ENCODE data around the gene TNPO1.

GRCh38 chr5:72848474-72849428 is 32.3 kb downstream of the TNPO1 start:
- TF ChIP-seq CTCF (conservative IDR thresholded peaks at IDR 0.05 in 1 of 2, IDR thresholded peaks at IDR 0.05 in 1 of 2; ENCODE audit: extremely low read depth in 1 of 2, insufficient read depth in 1 of 2, low read depth in 1 of 2, low read length in 2 of 2) = no peak
- no peak for TF ChIP-seq EZH2 (IDR thresholded peaks at IDR 0.05; ENCODE audit: borderline replicate concordance, low read length)

Data from mammary epithelial cell (primary cell).